Tibial nerve (tissue), 4 donors: ENCODE data around the gene IGF1R.

Experiments used
- EP300 ChIP-seq, 2 donors: sonication (generic); formaldehyde crosslinking; IDR thresholded peaks; one replicate each; pipeline ENCODE4 v1.6.1; 2017; ENCODE audit warnings: antibody characterized with exemption in 2 of 2, mild to moderate bottlenecking in 1 of 2
- POLR2A ChIP-seq, 2 donors: fragments of 450-650 bp; IDR thresholded peaks; one replicate each; pipeline ENCODE4 v1.6.1; 2017; ENCODE audit warnings: antibody characterized with exemption in 2 of 2, mild to moderate bottlenecking in 2 of 2, moderate library complexity in 2 of 2
- TF ChIP-seq, protein P1 (sequence below), 5 experiments: fragments of 200-600 bp in 3 of 5; fragments of 450-650 bp in 2 of 5; sonication (generic) in 3 of 5; IDR thresholded peaks; one replicate each; pipeline ENCODE4 v1.5.1; 2016 to 2019; ENCODE audit warnings: antibody characterized with exemption in 5 of 5, mild to moderate bottlenecking in 3 of 5, moderate library complexity in 2 of 5

DNA sequence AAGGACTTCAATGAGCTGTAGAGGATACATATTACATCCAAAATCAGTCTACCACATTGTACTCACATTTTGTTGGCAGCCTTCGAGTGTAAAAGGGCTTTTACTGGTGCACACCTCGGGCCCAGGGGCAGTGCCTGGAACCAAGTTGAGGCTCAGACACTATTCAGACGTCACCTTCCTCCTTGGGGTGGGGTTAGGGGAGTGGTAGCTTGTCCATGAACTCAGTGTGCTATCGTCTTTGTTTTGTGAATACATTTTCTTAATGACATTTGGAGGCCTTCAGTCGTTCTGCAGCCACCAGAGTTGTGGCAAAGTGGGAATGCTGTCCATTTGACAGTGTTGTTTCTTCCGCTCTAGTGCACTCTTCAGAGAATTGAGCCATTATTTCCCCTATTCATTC is 245.1 kb downstream of the IGF1R start:
- TF ChIP-seq POLR2A (IDR thresholded peaks at IDR 0.05) (no peak), EP300 (IDR thresholded peaks at IDR 0.05) (no peak)
- TF ChIP-seq, protein P1, sequence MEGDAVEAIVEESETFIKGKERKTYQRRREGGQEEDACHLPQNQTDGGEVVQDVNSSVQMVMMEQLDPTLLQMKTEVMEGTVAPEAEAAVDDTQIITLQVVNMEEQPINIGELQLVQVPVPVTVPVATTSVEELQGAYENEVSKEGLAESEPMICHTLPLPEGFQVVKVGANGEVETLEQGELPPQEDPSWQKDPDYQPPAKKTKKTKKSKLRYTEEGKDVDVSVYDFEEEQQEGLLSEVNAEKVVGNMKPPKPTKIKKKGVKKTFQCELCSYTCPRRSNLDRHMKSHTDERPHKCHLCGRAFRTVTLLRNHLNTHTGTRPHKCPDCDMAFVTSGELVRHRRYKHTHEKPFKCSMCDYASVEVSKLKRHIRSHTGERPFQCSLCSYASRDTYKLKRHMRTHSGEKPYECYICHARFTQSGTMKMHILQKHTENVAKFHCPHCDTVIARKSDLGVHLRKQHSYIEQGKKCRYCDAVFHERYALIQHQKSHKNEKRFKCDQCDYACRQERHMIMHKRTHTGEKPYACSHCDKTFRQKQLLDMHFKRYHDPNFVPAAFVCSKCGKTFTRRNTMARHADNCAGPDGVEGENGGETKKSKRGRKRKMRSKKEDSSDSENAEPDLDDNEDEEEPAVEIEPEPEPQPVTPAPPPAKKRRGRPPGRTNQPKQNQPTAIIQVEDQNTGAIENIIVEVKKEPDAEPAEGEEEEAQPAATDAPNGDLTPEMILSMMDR (IDR thresholded peaks at IDR 0.05): no peak
